Naive thymus-derived CD4-positive, alpha-beta T cell (primary cell): ENCODE results near the gene IPP. TPM values are rescaled to one million over a fixed set of nuclear protein-coding genes. Genes with fewer than 3 reads are reported as not detected.
A peak's percentile ranks its signal among the peaks of the same experiment; 100 is the strongest.

Experiments
- ATAC-seq: fragments of 150-1000 bp; cut with Tn5 transposase; 2 replicates; pipeline ENCODE4 v1.10.0; 2021; ENCODE audit warnings: mild to moderate bottlenecking, moderate library complexity
- CTCF ChIA-PET: fragments of 350-600 bp; sonication (Branson Sonifier 250); formaldehyde crosslinking; loops from one replicate; lab custom pipeline; 2021; ENCODE audit warnings: antibody characterized with exemption; lab: Charles Lee
- POLR2A ChIA-PET: fragments of 350-600 bp; sonication (Branson Sonifier 250); formaldehyde crosslinking; loops from one replicate; lab custom pipeline; 2021; ENCODE audit warnings: antibody characterized with exemption, inconsistent platforms; lab: Charles Lee
- DNase-seq, 9 donors: peaks; one replicate each; pipeline versions ENCODE4 v3.0.0 to v3.0.0-alpha.2; 2020 to 2022; ENCODE audit warnings: mixed read lengths in 1 of 9
- H3K27ac ChIP-seq: one replicate; pipeline ENCODE4 v1.7.0; 2013; ENCODE audit warnings: mild to moderate bottlenecking, low read depth, low read length, moderate library complexity
- H3K27me3 ChIP-seq, 2 donors: one replicate each; pipeline ENCODE4 v1.7.0; 2013; ENCODE audit warnings: low read length in 2 of 2, mild to moderate bottlenecking in 2 of 2, moderate library complexity in 2 of 2; ENCODE audit not compliant: control insufficient read depth in 2 of 2, insufficient read depth in 2 of 2
- H3K36me3 ChIP-seq, 3 experiments: 1 replicate in 2 of 3; 2 replicates in 1 of 3; pipeline ENCODE4 v1.7.0; 2013; ENCODE audit warnings: low read length in 3 of 3, mild to moderate bottlenecking in 3 of 3, moderate library complexity in 1 of 3; ENCODE audit not compliant: insufficient read depth in 3 of 3, control insufficient read depth in 2 of 3
- H3K4me1 ChIP-seq, 2 donors: one replicate each; pipeline ENCODE4 v1.7.0; 2013; ENCODE audit warnings: low read length in 2 of 2, mild to moderate bottlenecking in 2 of 2, moderate library complexity in 1 of 2; ENCODE audit not compliant: control insufficient read depth in 2 of 2, insufficient read depth in 2 of 2
- H3K4me3 ChIP-seq: 2 replicates; pipeline ENCODE4 v1.7.0; 2013; ENCODE audit warnings: mild to moderate bottlenecking, low read length
- H3K9me3 ChIP-seq, 3 experiments: 1 replicate in 2 of 3; 2 replicates in 1 of 3; pipeline ENCODE4 v1.7.0; 2013; ENCODE audit warnings: low read length in 3 of 3; ENCODE audit not compliant: control insufficient read depth in 2 of 3
- H3K27ac Mint-ChIP-seq, 9 donors: one replicate each; pipeline ENCODE4 v1.8.0; 2020 to 2022; ENCODE audit warnings: mixed read lengths in 9 of 9, mild to moderate bottlenecking in 8 of 9, moderate library complexity in 5 of 9, inconsistent platforms in 2 of 9
- H3K27me3 Mint-ChIP-seq, 5 donors: one replicate each; pipeline ENCODE4 v1.8.0; 2021 to 2022; ENCODE audit warnings: mixed read lengths in 5 of 5, mild to moderate bottlenecking in 1 of 5
- H3K36me3 Mint-ChIP-seq, 5 donors: one replicate each; pipeline ENCODE4 v1.8.0; 2020 to 2022; ENCODE audit warnings: mixed read lengths in 5 of 5, mild to moderate bottlenecking in 3 of 5, inconsistent platforms in 1 of 5
- H3K4me1 Mint-ChIP-seq, 7 donors: one replicate each; pipeline ENCODE4 v1.8.0; 2020 to 2022; ENCODE audit warnings: mixed read lengths in 7 of 7, mild to moderate bottlenecking in 3 of 7, inconsistent platforms in 1 of 7
- H3K4me3 Mint-ChIP-seq, 10 donors: one replicate each; pipeline ENCODE4 v1.8.0; 2020 to 2022; ENCODE audit warnings: mild to moderate bottlenecking in 10 of 10, mixed read lengths in 10 of 10, moderate library complexity in 6 of 10, inconsistent platforms in 2 of 10
- H3K9me3 Mint-ChIP-seq, 11 donors: one replicate each; pipeline ENCODE4 v1.8.0; 2020 to 2022; ENCODE audit warnings: mixed read lengths in 11 of 11, mild to moderate bottlenecking in 4 of 11, inconsistent platforms in 1 of 11, moderate library complexity in 1 of 11
- intact Hi-C, 2 donors: fragments of 100-400 bp; cut with micrococcal nuclease; formaldehyde crosslinking; loops; one replicate each; pipeline ENCODE4 v1.15.1; 2023
- polyA plus RNA-seq, 2 donors: library from polyadenylated mRNA; unstranded; fragments of 300-500 nt; fragmentation: Illumina TruSeq; gene quantifications; one replicate each; pipeline ENCODE4 v1.2.3, GENCODE V29; 2021
- total RNA-seq, 6 experiments: library from RNA in 5 of 6; stranded (reverse) in 5 of 6; gene quantifications; 1 replicate in 5 of 6; 2 replicates in 1 of 6; pipeline ENCODE4 v1.2.3 and lab custom pipeline; 2021 to 2026

IPP gene
- total RNA-seq (10 to 100 TPM in 3 of 5 experiments, 1 to 10 TPM in 2; 9.1 to 19.8 (median 12.5) TPM), polyA plus RNA-seq (10 to 100 TPM; 11.8 to 14.5 TPM), total RNA-seq (lab: John Stamatoyannopoulos, UW) (11.6 reads per million, percentile 39 among the genes with 10 or more reads in this experiment)

- H3K36me3 ChIP-seq: peaks cover 0 to 6% (median 0%) of the 10 kb centered on the region in 3 experiments
- peak within 1 kb of the TSS; percentile 90 to 98 (median 96) for H3K4me3 Mint-ChIP-seq
- H3K4me1 Mint-ChIP-seq: peaks cover 7 to 50% (median 37%) of the 10 kb centered on the region in 7 donors
- peak within 1 kb of the TSS; percentile 81 for H3K4me3 ChIP-seq
- H3K36me3 Mint-ChIP-seq: peaks cover 0 to 8% (median 6%) of the 10 kb centered on the region in 5 donors
- H3K27me3 ChIP-seq: no peaks in the 10 kb centered on the region
- H3K9me3 ChIP-seq: no peaks in the 10 kb centered on the region
- ChIA-PET POLR2A (interaction anchor here (0.6 to 1.5 kb wide), 10 partner anchors 16 to 1683 kb away, joined by 3 to 5 read pairs (median 4); partner anchors contain the start of gene GPBP1L1), CTCF (interaction anchor here (0.6 to 0.7 kb wide), 2 partner anchors 64 to 117 kb away, joined by 3 read pairs; partner anchors contain the start of gene GPBP1L1)
- H3K27ac ChIP-seq: peak within 1 kb of the TSS; percentile 97
- DNase-seq (peak; percentile 81 to 96 (median 88)), ATAC-seq (peak; percentile 94)
- H3K9me3 Mint-ChIP-seq: peaks cover 0 to 14% (median 0%) of the 10 kb centered on the region in 11 donors
- peaks cover 0 to 2% (median 0%) of the 10 kb centered on the region in 5 donors for H3K27me3 Mint-ChIP-seq
- H3K4me1 ChIP-seq: peaks cover 0 to 12% of the 10 kb centered on the region in 2 donors
- peak within 1 kb of the TSS; percentile 95 to 100 (median 99) for H3K27ac Mint-ChIP-seq
- intact Hi-C loops: loop anchor here (1.0 to 5.0 kb wide), 10 partner anchors 52 to 410 kb away; partner anchors contain the start of genes MAST2 (in 2 of the 2), TESK2 (in 2 of the 2), MUTYH (in 1 of the 2) and NASP (in 1 of the 2)
These were observed at the start of gene IPP for GRCh38 chr1:45750298-45751038. TSS of gene IPP (minus strand) at chr1:45750653. CDS start at chr1:45746411, 4,242 bp downstream.

- Mint-ChIP-seq H3K9me3 (no peaks in the 10 kb centered on the region), H3K27me3 (peaks cover 0 to 29% (median 8%) of the 10 kb centered on the region in 5 donors), H3K4me1 (peaks cover 0 to 2% (median 1%) of the 10 kb centered on the region in 7 donors), H3K27ac (no peak overlapping the region), H3K4me3 (no peak overlapping the region), H3K36me3 (no peaks in the 10 kb centered on the region)
- Histone ChIP-seq H3K9me3 (no peaks in the 10 kb centered on the region), H3K27ac (no peak overlapping the region), H3K27me3 (no peaks in the 10 kb centered on the region), H3K4me3 (no peak overlapping the region), H3K4me1 (no peaks in the 10 kb centered on the region), H3K36me3 (no peaks in the 10 kb centered on the region)
- ChIA-PET CTCF (interaction anchor here (1.1 kb wide), 1 partner anchor 19 kb away, joined by 5 read pairs; no protein-coding TSS in a partner anchor), POLR2A (no interaction called here)
- ATAC-seq: no peak
- no peak for DNase-seq
- intact Hi-C loops: no loop called here
These were observed 46.5 kb upstream of the IPP start for GRCh38 chr1:45796946-45797345.

- peaks cover 0 to 32% (median 8%) of the 10 kb centered on the region in 5 donors for H3K27me3 Mint-ChIP-seq
- H3K36me3 Mint-ChIP-seq: no peaks in the 10 kb centered on the region
- Histone ChIP-seq H3K27ac (no peak overlapping the region), H3K9me3 (no peaks in the 10 kb centered on the region), H3K4me1 (no peaks in the 10 kb centered on the region), H3K27me3 (no peaks in the 10 kb centered on the region), H3K36me3 (no peaks in the 10 kb centered on the region), H3K4me3 (no peak overlapping the region)
- H3K4me3 Mint-ChIP-seq: no peak overlapping the region
- ChIA-PET POLR2A (no interaction called here), CTCF (no interaction called here)
- no peak for DNase-seq
- H3K9me3 Mint-ChIP-seq: no peaks in the 10 kb centered on the region
- H3K27ac Mint-ChIP-seq: no peak overlapping the region
- H3K4me1 Mint-ChIP-seq: peaks cover 0 to 2% (median 0%) of the 10 kb centered on the region in 7 donors
- no peak for ATAC-seq
- intact Hi-C loops: no loop called here
These were observed 45.9 kb upstream of the IPP start for GRCh38 chr1:45796381-45796780.

GRCh38 chr1:45793942-45794604 is 43.6 kb upstream of the IPP start:
- H3K27me3 Mint-ChIP-seq: peaks cover 0 to 40% (median 8%) of the 10 kb centered on the region in 5 donors
- H3K4me3 Mint-ChIP-seq: no peak overlapping the region
- no peaks in the 10 kb centered on the region for H3K4me1 ChIP-seq
- H3K27me3 ChIP-seq: no peaks in the 10 kb centered on the region
- no peaks in the 10 kb centered on the region for H3K4me1 Mint-ChIP-seq
- no peaks in the 10 kb centered on the region for H3K36me3 Mint-ChIP-seq
- DNase-seq: no peak
- intact Hi-C loops: no loop called here
- CTCF ChIA-PET: no interaction called here
- H3K27ac Mint-ChIP-seq: no peak overlapping the region
- POLR2A ChIA-PET: no interaction called here
- no peaks in the 10 kb centered on the region for H3K36me3 ChIP-seq
- no peak for ATAC-seq
- no peaks in the 10 kb centered on the region for H3K9me3 Mint-ChIP-seq
- H3K27ac ChIP-seq: no peak overlapping the region
- H3K4me3 ChIP-seq: no peak overlapping the region
- H3K9me3 ChIP-seq: no peaks in the 10 kb centered on the region

- H3K27me3 ChIP-seq: no peaks in the 10 kb centered on the region
- H3K9me3 ChIP-seq: no peaks in the 10 kb centered on the region
- no peak overlapping the region for H3K4me3 ChIP-seq
- no peaks in the 10 kb centered on the region for H3K4me1 ChIP-seq
- ChIA-PET POLR2A (no interaction called here), CTCF (no interaction called here)
- H3K27me3 Mint-ChIP-seq: peaks cover 3 to 50% (median 9%) of the 10 kb centered on the region in 5 donors
- H3K36me3 Mint-ChIP-seq: no peaks in the 10 kb centered on the region
- H3K36me3 ChIP-seq: no peaks in the 10 kb centered on the region
- peaks cover 0 to 3% (median 1%) of the 10 kb centered on the region in 7 donors for H3K4me1 Mint-ChIP-seq
- no peak overlapping the region for H3K27ac ChIP-seq
- peak overlapping the region in 1 of 9 donors; percentile 42 for H3K27ac Mint-ChIP-seq
- DNase-seq (no peak), ATAC-seq (no peak)
- H3K9me3 Mint-ChIP-seq: no peaks in the 10 kb centered on the region
- H3K4me3 Mint-ChIP-seq: no peak overlapping the region
- intact Hi-C loops: no loop called here
These were observed 42.3 kb upstream of the IPP start for GRCh38 chr1:45792744-45793143.

GRCh38 chr1:45789601-45790000 is 39.1 kb upstream of the IPP start:
- H3K27ac ChIP-seq: no peak overlapping the region
- Mint-ChIP-seq H3K27me3 (peaks cover 4 to 61% (median 10%) of the 10 kb centered on the region in 5 donors), H3K27ac (no peak overlapping the region), H3K9me3 (peaks cover 0 to 2% (median 0%) of the 10 kb centered on the region in 11 donors), H3K4me3 (no peak overlapping the region), H3K36me3 (peaks cover 0 to 1% (median 0%) of the 10 kb centered on the region in 5 donors), H3K4me1 (peaks cover 16 to 24% (median 22%) of the 10 kb centered on the region in 7 donors)
- DNase-seq (no peak), ATAC-seq (no peak)
- H3K27me3 ChIP-seq: no peaks in the 10 kb centered on the region
- ChIA-PET CTCF (no interaction called here), POLR2A (interaction anchor here (0.6 kb wide), 1 partner anchor 101 kb away, joined by 4 read pairs; no protein-coding TSS in a partner anchor)
- no peaks in the 10 kb centered on the region for H3K9me3 ChIP-seq
- peaks cover 12 to 14% of the 10 kb centered on the region in 2 donors for H3K4me1 ChIP-seq
- H3K4me3 ChIP-seq: no peak overlapping the region
- no peaks in the 10 kb centered on the region for H3K36me3 ChIP-seq
- intact Hi-C loops: no loop called here
